ENCODE results near the gene ZBTB7B. TPM values are rescaled to one million over a fixed set of nuclear protein-coding genes. Genes with fewer than 3 reads are reported as not detected.
A peak's percentile ranks its signal among the peaks of the same experiment; 100 is the strongest.

ZBTB7B gene
- total RNA-seq, 4 donors from 2014 or later: 101 to 220 (median 113) TPM

DNA sequence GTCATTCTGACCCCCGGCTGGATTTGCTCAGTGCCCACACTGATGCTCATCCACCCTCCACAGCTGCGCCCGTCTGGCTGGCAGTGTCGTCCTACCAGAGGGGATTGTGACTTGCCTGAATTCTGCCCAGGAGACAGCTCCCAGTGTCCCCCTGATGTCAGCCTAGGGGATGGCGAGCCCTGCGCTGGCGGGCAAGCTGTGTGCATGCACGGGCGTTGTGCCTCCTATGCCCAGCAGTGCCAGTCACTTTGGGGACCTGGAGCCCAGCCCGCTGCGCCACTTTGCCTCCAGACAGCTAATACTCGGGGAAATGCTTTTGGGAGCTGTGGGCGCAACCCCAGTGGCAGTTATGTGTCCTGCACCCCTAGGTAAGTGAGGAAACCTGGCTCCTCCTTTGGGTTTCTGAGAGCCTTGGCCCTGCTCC lies 55.2 kb downstream of the ZBTB7B start:
- H3K27me3 ChIP-seq: no peaks in the 10 kb centered on the region
- peaks cover 23 to 39% (median 30%) of the 10 kb centered on the region in 3 donors for H3K4me1 ChIP-seq
- H3K27ac ChIP-seq: no peak overlapping the region
- no peak overlapping the region for H3K4me3 ChIP-seq
- DNase-seq: no peak
- intact Hi-C loops (cut with DNase I): no loop called here
- H3K36me3 ChIP-seq: peaks cover 19 to 95% (median 54%) of the 10 kb centered on the region in 3 donors
- 90 to 100% methylated on average over 4 to 5 of the region's 13 CpGs for WGBS, 2 donors
- TF ChIP-seq POLR2A (IDR thresholded peaks at IDR 0.05): no peak
- TF ChIP-seq, protein P1, sequence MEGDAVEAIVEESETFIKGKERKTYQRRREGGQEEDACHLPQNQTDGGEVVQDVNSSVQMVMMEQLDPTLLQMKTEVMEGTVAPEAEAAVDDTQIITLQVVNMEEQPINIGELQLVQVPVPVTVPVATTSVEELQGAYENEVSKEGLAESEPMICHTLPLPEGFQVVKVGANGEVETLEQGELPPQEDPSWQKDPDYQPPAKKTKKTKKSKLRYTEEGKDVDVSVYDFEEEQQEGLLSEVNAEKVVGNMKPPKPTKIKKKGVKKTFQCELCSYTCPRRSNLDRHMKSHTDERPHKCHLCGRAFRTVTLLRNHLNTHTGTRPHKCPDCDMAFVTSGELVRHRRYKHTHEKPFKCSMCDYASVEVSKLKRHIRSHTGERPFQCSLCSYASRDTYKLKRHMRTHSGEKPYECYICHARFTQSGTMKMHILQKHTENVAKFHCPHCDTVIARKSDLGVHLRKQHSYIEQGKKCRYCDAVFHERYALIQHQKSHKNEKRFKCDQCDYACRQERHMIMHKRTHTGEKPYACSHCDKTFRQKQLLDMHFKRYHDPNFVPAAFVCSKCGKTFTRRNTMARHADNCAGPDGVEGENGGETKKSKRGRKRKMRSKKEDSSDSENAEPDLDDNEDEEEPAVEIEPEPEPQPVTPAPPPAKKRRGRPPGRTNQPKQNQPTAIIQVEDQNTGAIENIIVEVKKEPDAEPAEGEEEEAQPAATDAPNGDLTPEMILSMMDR (IDR thresholded peaks at IDR 0.05): peak in 1 of 6 experiments; percentile 18
- no peaks in the 10 kb centered on the region for H3K9me3 ChIP-seq

- H3K9me3 ChIP-seq: no peaks in the 10 kb centered on the region
- H3K4me1 ChIP-seq: peaks cover 31 to 44% (median 33%) of the 10 kb centered on the region in 3 donors
- H3K36me3 ChIP-seq: peaks cover 14 to 66% (median 34%) of the 10 kb centered on the region in 3 donors
- TF ChIP-seq, protein P1 (IDR thresholded peaks at IDR 0.05): no peak
- TF ChIP-seq POLR2A (IDR thresholded peaks at IDR 0.05): no peak
- no peaks in the 10 kb centered on the region for H3K27me3 ChIP-seq
- DNase-seq: no peak
- H3K4me3 ChIP-seq: no peak overlapping the region
- intact Hi-C loops (cut with DNase I): loop anchor here (10.0 kb wide), 1 partner anchor 96 kb away; the partner anchor contains the start of gene PYGO2
- 82% methylated on average over 5 of the region's 8 CpGs; no CpG with 5 or more reads in 1 of the 2 donors for WGBS, 2 donors
- no peak overlapping the region for H3K27ac ChIP-seq
Observed at GRCh38 chr1:155060736-155061135, 58.1 kb downstream of the ZBTB7B start.

- H3K4me1 ChIP-seq: peaks cover 31 to 46% (median 33%) of the 10 kb centered on the region in 3 donors
- intact Hi-C loops (cut with DNase I): loop anchor here (2.0 to 10.0 kb wide), 2 partner anchors 23 to 97 kb away; partner anchors contain the start of gene PYGO2
- no peak overlapping the region for H3K4me3 ChIP-seq
- WGBS, 2 donors: 8 to 37% methylated on average over 2 to 13 of the region's 21 CpGs
- peak overlapping the region in 2 of 4 donors; percentile 90 to 92 for H3K27ac ChIP-seq
- TF ChIP-seq, protein P1 (IDR thresholded peaks at IDR 0.05): peak; percentile 98 to 100 (median 99)
- no peak for TF ChIP-seq POLR2A (IDR thresholded peaks at IDR 0.05)
- H3K27me3 ChIP-seq: no peaks in the 10 kb centered on the region
- H3K9me3 ChIP-seq: no peaks in the 10 kb centered on the region
- peaks cover 9 to 62% (median 29%) of the 10 kb centered on the region in 3 donors for H3K36me3 ChIP-seq
- no peak for DNase-seq
Observed at GRCh38 chr1:155061381-155062150, 59.0 kb downstream of the ZBTB7B start.

GRCh38 chr1:155062151-155062686 lies 59.6 kb downstream of the ZBTB7B start:
- no peak for DNase-seq
- H3K9me3 ChIP-seq: no peaks in the 10 kb centered on the region
- H3K36me3 ChIP-seq: peaks cover 2 to 58% (median 22%) of the 10 kb centered on the region in 3 donors
- H3K4me1 ChIP-seq: peaks cover 31 to 48% (median 33%) of the 10 kb centered on the region in 3 donors
- no peak for TF ChIP-seq POLR2A (IDR thresholded peaks at IDR 0.05)
- TF ChIP-seq, protein P1 (IDR thresholded peaks at IDR 0.05): no peak
- WGBS, 2 donors: 60 to 64% methylated on average over 2 to 3 of the region's 29 CpGs
- intact Hi-C loops (cut with DNase I): loop anchor here (2.0 to 10.0 kb wide), 2 partner anchors 23 to 97 kb away; partner anchors contain the start of gene PYGO2
- peak overlapping the region in 3 of 4 donors; percentile 84 to 92 (median 90) for H3K27ac ChIP-seq
- H3K4me3 ChIP-seq: peak overlapping the region in 3 of 4 donors; percentile 70 to 93 (median 76)
- no peaks in the 10 kb centered on the region for H3K27me3 ChIP-seq

Measured in esophagus squamous epithelium (tissue), 5 donors.